Left lung (tissue), 10 donors: ENCODE results near the gene ALAS1. TPM values are rescaled to one million over a fixed set of nuclear protein-coding genes. Genes with fewer than 3 reads are reported as not detected.
"Not testable (repeated sequence)": the region's sequence is repeated elsewhere in the genome, so short reads cannot be mapped to it uniquely, and the experiment has no call there.

Source experiments
- ATAC-seq: fragments of 200-7000 bp; cut with Tn5 transposase; one replicate; pipeline ENCODE4 v1.9.1; 2020; ENCODE audit warnings: moderate library complexity
- DNase-seq, 4 donors: peaks; one replicate each; pipeline ENCODE4 v3.0.0-alpha.2; 2013 to 2020
- H3K27ac ChIP-seq, 2 donors: fragments of 200-600 bp; sonication (generic) in 1 of 2; one replicate each; pipeline versions ENCODE4 v1.5.0 to v1.8.0; 2020 to 2021
- H3K27me3 ChIP-seq, 2 donors: fragments of 200-600 bp; sonication (generic) in 1 of 2; one replicate each; pipeline versions ENCODE4 v1.5.0 to v1.8.0; 2020 to 2021
- H3K36me3 ChIP-seq, 2 donors: fragments of 200-600 bp; sonication (generic) in 1 of 2; one replicate each; pipeline versions ENCODE4 v1.5.0 to v1.8.0; 2020 to 2021
- H3K4me1 ChIP-seq, 2 donors: fragments of 200-600 bp; one replicate each; pipeline ENCODE4 v1.8.0; 2021
- H3K4me3 ChIP-seq, 2 donors: fragments of 200-600 bp; sonication (generic) in 1 of 2; one replicate each; pipeline versions ENCODE4 v1.5.0 to v1.8.0; 2020 to 2021; ENCODE audit warnings: mild to moderate bottlenecking in 1 of 2
- H3K9me3 ChIP-seq, 2 donors: fragments of 200-600 bp; sonication (generic) in 1 of 2; one replicate each; pipeline versions ENCODE4 v1.5.0 to v1.8.0; 2020 to 2021
- intact Hi-C, 2 donors: fragments of 100-400 bp; cut with DNase I; formaldehyde crosslinking; loops; one replicate each; pipeline versions ENCODE4 v1.11.2 to v1.14.2; 2022
- polyA plus RNA-seq, 6 donors: library from polyadenylated mRNA; unstranded; fragments of 120-200 nt; gene quantifications; one replicate each; pipeline ENCODE4 v1.2.1, GENCODE V29; 2013; ENCODE audit not compliant: insufficient read length in 6 of 6
- total RNA-seq, 2 donors: library from RNA; stranded (reverse); fragmentation: NEBNext Ultra II Directional; extraction: Animal tissue kit (Norgen Biotek cat#: 25700); gene quantifications; one replicate each; pipeline ENCODE4 v1.2.1, GENCODE V29; 2021
- TF ChIP-seq, protein P1 (sequence below), 2 donors: fragments of 200-600 bp; sonication (generic) in 1 of 2; IDR thresholded peaks; one replicate each; pipeline versions ENCODE4 v1.5.0 to v1.8.0; 2021; ENCODE audit warnings: antibody characterized with exemption in 2 of 2
- donor health status: DM: no; HTN: yes; CAD: no.
- donor health status: DM: no; HTN: no; CAD: no.

ALAS1 gene
- total and polyA plus RNA-seq, 8 donors: 31.6 to 70.1 (median 44.2) TPM

DNA sequence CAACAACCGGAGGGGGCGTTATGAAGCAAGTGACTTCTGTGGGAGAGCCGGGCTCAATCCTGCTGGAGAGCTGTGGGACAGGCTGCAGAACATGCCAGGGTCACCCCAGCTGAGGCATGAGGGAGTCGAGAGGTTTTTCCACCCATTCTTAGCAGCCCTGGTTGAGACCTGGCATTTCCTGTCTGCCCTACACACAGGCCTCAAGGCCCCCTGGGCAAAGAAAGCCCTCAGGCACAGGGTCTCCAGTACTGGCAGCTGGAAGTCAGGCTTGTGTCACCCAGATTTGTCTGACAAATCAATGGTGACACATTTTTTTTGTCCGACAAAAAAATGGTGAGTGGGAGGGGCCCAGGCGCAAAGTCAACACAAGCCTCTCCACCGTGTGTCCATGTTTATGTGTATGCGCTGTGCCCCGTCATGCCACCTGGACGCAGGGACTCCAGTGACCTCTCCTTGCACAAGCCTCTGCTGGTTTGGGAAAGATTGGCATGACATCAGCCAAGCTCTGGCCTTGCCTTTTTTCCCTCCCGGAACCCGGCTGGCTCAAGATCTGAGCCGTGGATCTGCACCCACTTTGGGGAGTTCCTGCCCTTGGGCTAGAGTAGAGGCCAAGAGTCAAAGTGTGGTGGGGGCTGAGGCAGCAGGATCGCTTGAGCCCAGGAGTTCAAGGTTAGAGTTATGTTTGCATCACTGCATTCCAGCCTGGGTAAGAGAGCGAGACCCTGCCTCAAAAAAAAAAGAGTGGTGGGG, 20.8 kb upstream of the ALAS1 start:
- DNase-seq (peak in 1 of 4 donors; percentile 44), ATAC-seq (peak; percentile 80)
- H3K4me3 ChIP-seq: no peak overlapping the region
- no peaks in the 10 kb centered on the region for H3K9me3 ChIP-seq
- TF ChIP-seq, protein P1, sequence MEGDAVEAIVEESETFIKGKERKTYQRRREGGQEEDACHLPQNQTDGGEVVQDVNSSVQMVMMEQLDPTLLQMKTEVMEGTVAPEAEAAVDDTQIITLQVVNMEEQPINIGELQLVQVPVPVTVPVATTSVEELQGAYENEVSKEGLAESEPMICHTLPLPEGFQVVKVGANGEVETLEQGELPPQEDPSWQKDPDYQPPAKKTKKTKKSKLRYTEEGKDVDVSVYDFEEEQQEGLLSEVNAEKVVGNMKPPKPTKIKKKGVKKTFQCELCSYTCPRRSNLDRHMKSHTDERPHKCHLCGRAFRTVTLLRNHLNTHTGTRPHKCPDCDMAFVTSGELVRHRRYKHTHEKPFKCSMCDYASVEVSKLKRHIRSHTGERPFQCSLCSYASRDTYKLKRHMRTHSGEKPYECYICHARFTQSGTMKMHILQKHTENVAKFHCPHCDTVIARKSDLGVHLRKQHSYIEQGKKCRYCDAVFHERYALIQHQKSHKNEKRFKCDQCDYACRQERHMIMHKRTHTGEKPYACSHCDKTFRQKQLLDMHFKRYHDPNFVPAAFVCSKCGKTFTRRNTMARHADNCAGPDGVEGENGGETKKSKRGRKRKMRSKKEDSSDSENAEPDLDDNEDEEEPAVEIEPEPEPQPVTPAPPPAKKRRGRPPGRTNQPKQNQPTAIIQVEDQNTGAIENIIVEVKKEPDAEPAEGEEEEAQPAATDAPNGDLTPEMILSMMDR (IDR thresholded peaks at IDR 0.05): no peak
- H3K36me3 ChIP-seq: no peaks in the 10 kb centered on the region
- H3K27me3 ChIP-seq: no peaks in the 10 kb centered on the region
- H3K27ac ChIP-seq: no peak overlapping the region
- intact Hi-C loops: no loop called here
- H3K4me1 ChIP-seq: peaks cover 0 to 4% of the 10 kb centered on the region in 2 donors

DNA sequence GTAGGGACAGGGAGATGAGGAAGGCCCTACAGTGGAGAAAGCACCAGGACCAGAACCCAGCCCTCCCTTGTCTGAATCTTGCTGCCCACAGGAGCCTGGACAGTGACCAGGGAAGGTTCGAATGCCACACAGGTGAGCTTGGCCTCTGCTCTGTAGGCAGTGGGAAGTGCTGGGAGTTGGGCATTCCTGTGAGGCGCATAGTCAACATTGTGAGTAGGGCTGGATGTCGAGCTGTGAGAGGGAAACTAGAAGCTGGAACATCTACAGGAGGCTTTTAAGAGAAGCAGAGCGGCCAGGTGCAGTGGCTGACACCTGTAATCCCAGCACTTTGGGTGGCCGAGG, 20.3 kb upstream of the ALAS1 start:
- peak; percentile 58 for ATAC-seq
- Histone ChIP-seq H3K27me3 (no peaks in the 10 kb centered on the region), H3K27ac (no peak overlapping the region), H3K4me3 (no peak overlapping the region), H3K4me1 (peaks cover 0 to 4% of the 10 kb centered on the region in 2 donors), H3K36me3 (no peaks in the 10 kb centered on the region), H3K9me3 (no peaks in the 10 kb centered on the region)
- TF ChIP-seq, protein P1 (IDR thresholded peaks at IDR 0.05): no peak
- intact Hi-C loops: no loop called here
- DNase-seq: peak in 1 of 4 donors; percentile 48

DNA sequence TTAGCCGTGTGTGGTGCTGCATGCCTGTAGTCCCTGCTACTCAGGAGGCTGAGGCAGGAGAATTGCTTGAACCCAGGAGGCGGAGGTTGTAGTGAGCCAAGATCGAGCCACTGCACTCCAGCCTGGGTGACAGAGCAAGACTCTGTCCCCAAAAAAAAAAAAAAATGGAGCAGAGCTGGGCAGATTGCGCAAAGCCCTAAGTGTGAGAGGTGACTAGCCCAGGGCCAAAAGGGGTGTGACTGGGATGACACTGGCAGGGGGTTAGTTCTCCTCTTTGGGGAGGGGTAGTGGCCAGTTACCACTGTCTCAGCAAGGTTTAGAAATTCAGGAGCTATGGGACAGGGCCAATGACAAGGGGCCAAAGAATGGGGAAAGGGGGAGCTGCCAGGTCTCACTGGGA, 19.8 kb upstream of the ALAS1 start:
- H3K36me3 ChIP-seq, H3K9me3 ChIP-seq, intact Hi-C loops, DNase-seq, H3K27ac ChIP-seq, ATAC-seq, H3K27me3 ChIP-seq, H3K4me3 ChIP-seq, H3K4me1 ChIP-seq: not testable (repeated sequence)

DNA sequence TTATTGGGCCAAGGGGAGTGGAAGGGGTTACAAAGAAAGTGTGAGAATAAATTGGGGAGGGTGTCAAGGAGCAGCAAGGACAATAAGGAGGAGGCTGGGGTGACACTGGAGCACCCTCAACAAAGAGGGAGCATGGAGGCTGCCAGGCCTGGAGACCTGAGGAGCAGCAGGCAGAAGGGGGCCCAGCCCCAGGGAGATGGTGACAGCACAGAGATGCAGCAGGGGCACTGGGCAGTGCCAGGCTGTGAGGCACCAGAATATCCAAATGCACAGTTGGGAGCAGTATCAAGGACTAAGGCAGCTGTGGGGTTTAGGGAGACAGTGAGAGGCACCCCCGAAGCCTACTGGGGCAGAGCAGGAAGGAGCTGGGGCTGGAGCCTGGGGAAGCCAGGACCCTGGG, 19.4 kb upstream of the ALAS1 start:
- no peaks in the 10 kb centered on the region for H3K9me3 ChIP-seq
- no peak for DNase-seq
- no peak overlapping the region for H3K4me3 ChIP-seq
- no peaks in the 10 kb centered on the region for H3K27me3 ChIP-seq
- no peaks in the 10 kb centered on the region for H3K36me3 ChIP-seq
- TF ChIP-seq, protein P1 (IDR thresholded peaks at IDR 0.05): no peak
- H3K4me1 ChIP-seq: peaks cover 0 to 4% of the 10 kb centered on the region in 2 donors
- intact Hi-C loops: no loop called here
- no peak for ATAC-seq
- no peak overlapping the region for H3K27ac ChIP-seq

DNA sequence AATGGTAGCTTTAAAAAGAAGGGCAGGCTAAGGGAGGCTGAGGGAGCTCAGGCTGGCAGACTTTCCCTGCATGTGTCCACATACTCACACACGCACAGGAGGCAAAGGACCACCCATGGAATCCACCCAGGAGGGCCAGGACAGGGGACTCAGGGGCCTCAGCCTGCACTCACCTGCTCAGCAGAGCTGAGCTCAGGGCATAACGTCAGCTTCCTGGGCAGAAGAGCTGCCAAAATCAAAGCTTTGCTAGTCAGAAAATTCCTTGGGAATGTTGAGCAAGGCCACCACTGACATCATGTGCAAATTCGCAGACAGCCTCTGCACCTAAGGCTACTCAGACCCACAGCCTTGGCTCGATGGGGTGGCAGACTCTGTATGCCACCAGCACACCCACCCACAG, 16.4 kb upstream of the ALAS1 start:
- Histone ChIP-seq H3K4me1 (peaks cover 4 to 6% of the 10 kb centered on the region in 2 donors), H3K27ac (no peak overlapping the region), H3K27me3 (no peaks in the 10 kb centered on the region), H3K9me3 (no peaks in the 10 kb centered on the region), H3K36me3 (no peaks in the 10 kb centered on the region), H3K4me3 (no peak overlapping the region)
- TF ChIP-seq, protein P1 (IDR thresholded peaks at IDR 0.05): no peak
- intact Hi-C loops: no loop called here
- ATAC-seq (peak; percentile 27), DNase-seq (no peak)

DNA sequence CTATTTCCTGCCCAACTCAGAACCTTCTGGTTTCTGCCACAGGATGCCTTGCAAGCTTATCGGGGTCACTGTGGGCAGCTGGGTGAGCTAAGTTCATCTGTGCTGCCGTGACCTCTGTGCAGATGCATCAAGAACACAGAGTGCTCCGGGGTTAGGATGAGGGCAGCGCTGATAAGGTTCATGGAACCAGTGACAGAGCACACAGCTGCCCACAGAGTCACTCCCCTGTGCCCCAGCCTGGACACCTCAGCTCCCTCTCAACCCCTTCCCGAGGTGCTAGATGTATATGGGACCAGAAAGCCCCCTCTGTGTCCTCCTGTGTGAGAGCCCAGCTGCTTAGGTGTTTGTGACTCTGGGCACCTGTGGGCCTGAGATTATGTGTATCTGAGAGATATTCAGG, 15.8 kb upstream of the ALAS1 start:
- no peaks in the 10 kb centered on the region for H3K27me3 ChIP-seq
- TF ChIP-seq, protein P1 (IDR thresholded peaks at IDR 0.05): no peak
- H3K36me3 ChIP-seq: no peaks in the 10 kb centered on the region
- no peak for ATAC-seq
- H3K4me1 ChIP-seq: peaks cover under 1 to 6% of the 10 kb centered on the region in 2 donors
- DNase-seq: no peak
- H3K4me3 ChIP-seq: no peak overlapping the region
- no peak overlapping the region for H3K27ac ChIP-seq
- intact Hi-C loops: no loop called here
- no peaks in the 10 kb centered on the region for H3K9me3 ChIP-seq
